Activated CD8-positive, alpha-beta T cell treated with anti-CD3 and anti-CD28 coated beads, Interleukin-2, amount 10 ng/mL, durations not matched to agents 7 days and 5 days (primary cell): ENCODE results near the gene CDHR2. TPM values are rescaled to one million over a fixed set of nuclear protein-coding genes. Genes with fewer than 3 reads are reported as not detected.
A peak's percentile ranks its signal among the peaks of the same experiment; 100 is the strongest.

Experiments
- ATAC-seq: fragments of 150-1000 bp; cut with Tn5 transposase; one replicate; pipeline ENCODE4 v1.10.0; 2021; ENCODE audit warnings: moderate library complexity
- CTCF ChIA-PET: fragments of 350-600 bp; sonication (Branson Sonifier 250); formaldehyde crosslinking; loops from one replicate; lab custom pipeline; 2021; ENCODE audit warnings: antibody characterized with exemption; lab: Charles Lee
- POLR2A ChIA-PET: fragments of 350-600 bp; sonication (Branson Sonifier 250); formaldehyde crosslinking; loops from one replicate; lab custom pipeline; 2021; ENCODE audit warnings: antibody characterized with exemption; lab: Charles Lee
- DNase-seq: peaks from one replicate; pipeline ENCODE4 v3.0.0-alpha.2; 2020
- H3K27ac Mint-ChIP-seq: one replicate; pipeline ENCODE4 v1.8.0; 2021; ENCODE audit warnings: mild to moderate bottlenecking, mixed read lengths
- H3K27me3 Mint-ChIP-seq: one replicate; pipeline ENCODE4 v1.8.0; 2021; ENCODE audit warnings: low read depth, mixed read lengths
- H3K36me3 Mint-ChIP-seq: one replicate; pipeline ENCODE4 v1.8.0; 2021; ENCODE audit warnings: low read depth, mixed read lengths
- H3K4me1 Mint-ChIP-seq: one replicate; pipeline ENCODE4 v1.8.0; 2021; ENCODE audit warnings: low read depth, mixed read lengths
- H3K4me3 Mint-ChIP-seq: one replicate; pipeline ENCODE4 v1.8.0; 2021; ENCODE audit warnings: mild to moderate bottlenecking, mixed read lengths
- H3K9me3 Mint-ChIP-seq: one replicate; pipeline ENCODE4 v1.8.0; 2022; ENCODE audit warnings: mixed read lengths; ENCODE audit not compliant: insufficient read depth
- total RNA-seq, 2 experiments: library from RNA; stranded (reverse); gene quantifications; one replicate each; pipeline ENCODE4 v1.2.3, GENCODE V29; 2021

CDHR2 gene
- total RNA-seq, 2 experiments from 2014 or later, result 2.1 to 2.2 TPM

DNA sequence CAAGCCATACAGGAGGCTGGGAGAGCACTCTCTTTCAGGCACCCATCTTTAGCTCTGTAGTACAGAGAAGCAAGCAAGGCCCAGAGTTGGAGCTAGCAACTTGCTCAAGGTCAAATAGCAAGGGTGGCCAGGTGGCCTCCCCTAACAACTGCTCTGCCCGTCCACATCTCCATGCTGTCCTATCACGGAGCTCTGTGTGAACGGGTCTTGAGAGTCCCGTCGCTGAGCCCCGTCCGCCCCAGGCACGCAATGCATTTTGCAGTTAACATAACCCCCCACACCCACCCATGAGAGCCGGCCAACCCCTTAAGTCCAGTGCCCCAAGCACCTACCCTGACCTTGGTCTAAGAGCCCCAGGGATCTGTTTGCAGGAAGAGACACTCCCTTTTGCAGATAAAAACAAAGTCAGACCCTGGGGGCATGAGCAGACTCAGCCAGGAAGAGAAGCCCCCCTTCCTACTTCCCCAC is 13.4 kb upstream of the CDHR2 start:
- Mint-ChIP-seq H3K4me3 (peak overlapping the region; percentile 95), H3K36me3 (peaks cover 44% of the 10 kb centered on the region), H3K27ac (peak overlapping the region; percentile 99), H3K9me3 (no peaks in the 10 kb centered on the region), H3K27me3 (no peaks in the 10 kb centered on the region), H3K4me1 (peaks cover 70% of the 10 kb centered on the region)
- ATAC-seq (no peak), DNase-seq (peak; percentile 47)
- POLR2A ChIA-PET, result interaction anchor here (0.7 to 3.7 kb wide), 11 partner anchors 8 to 1002 kb away, joined by 3 to 35 read pairs (median 5); partner anchors contain the start of genes CDHR2, FAF2 and KIAA1191
- CTCF ChIA-PET, result interaction anchor here (1.5 to 8.5 kb wide), 4 partner anchors 7 to 119 kb away, joined by 5 to 65 read pairs (median 22); partner anchors contain the start of genes CLTB and FAF2

DNA sequence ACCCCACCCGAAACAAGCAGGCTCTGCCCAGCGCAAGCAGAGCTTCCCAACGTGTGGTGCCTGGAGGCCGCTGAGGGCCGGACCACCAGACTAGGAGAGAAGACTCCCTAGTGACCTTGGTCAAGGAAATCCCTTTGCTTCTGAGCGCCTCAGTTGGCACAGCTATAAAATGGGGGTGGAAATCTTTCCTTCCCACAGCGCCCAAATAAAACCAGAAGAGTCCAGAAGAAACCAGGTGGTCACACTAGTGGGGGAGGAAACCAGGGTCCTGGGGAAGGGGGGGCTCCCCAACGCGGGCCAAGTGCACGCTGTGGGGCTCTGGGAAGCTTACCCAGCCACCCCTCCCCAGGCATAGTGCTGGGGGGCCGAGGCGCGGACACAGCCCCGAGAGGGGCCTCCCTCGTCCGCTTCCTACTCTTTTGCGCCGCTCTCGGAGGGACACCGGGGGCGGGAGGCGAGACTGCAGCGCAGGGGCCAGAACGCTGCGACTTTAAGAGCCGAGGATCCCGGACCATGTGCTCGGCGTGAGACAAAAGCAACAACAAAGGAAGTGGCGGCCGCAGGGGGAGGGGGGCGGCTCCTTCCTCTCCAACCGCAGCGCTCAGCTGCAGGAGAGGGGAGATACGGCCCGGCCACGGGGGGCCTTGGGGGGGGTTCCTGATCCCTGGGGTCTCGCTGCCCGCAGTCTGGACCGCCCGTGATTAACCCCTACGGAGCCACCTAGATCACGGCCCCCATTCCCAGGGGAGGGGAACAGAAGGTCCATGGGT is 12.8 kb upstream of the CDHR2 start:
- CTCF ChIA-PET, result interaction anchor here (2.1 to 8.5 kb wide), 2 partner anchors 88 to 120 kb away, joined by 6 to 65 read pairs; partner anchors contain the start of genes CLTB and FAF2
- Mint-ChIP-seq H3K27me3 (no peaks in the 10 kb centered on the region), H3K27ac (peak overlapping the region; percentile 99), H3K4me1 (peaks cover 73% of the 10 kb centered on the region), H3K9me3 (no peaks in the 10 kb centered on the region), H3K36me3 (peaks cover 39% of the 10 kb centered on the region), H3K4me3 (peak overlapping the region; percentile 95)
- POLR2A ChIA-PET, result interaction anchor here (0.6 to 3.7 kb wide), 16 partner anchors 7 to 1003 kb away, joined by 3 to 35 read pairs (median 4); partner anchors contain the start of genes CDHR2, FAF2 and KIAA1191
- DNase-seq (peak; percentile 92), ATAC-seq (peak; percentile 7)

DNA sequence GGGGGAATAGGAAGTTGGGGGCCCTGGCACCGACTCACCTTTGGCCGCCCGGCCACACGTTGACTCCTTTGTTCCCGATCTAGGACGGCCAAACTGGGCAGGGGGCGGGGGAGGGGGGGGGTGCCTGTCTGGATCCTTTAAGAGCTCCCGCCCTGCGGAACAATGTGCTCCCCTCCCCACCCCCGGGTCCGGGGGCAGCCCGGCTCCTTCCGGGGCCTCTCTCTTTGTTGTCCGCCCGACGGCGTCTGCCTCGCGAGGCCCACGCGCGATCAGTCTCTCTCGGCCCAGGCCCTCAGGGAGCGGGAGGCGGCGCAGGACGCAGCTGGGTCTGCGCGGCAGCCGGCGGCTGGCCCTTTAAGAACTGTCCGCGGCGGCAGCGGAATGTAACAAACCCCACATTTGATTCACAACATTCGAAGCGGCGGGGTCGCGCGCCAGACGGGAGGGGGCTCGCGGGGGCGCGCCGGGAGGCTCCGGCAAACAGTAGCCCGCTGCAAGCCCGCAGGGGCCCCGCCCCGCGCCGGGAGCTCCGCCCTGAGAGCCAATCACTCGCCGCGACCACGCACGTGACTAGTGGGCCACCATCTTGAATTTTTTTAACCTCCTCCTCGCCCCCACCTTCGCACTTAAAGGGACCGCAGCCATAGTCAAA is 12.1 kb upstream of the CDHR2 start, which contains the start of gene RNF44:
Gene RNF44 (minus strand): TSS at position 501 of the 652 bp plus-strand sequence. CDS start 4,930 bp downstream, outside the sequence.
- no peaks in the 10 kb centered on the region for H3K27me3 Mint-ChIP-seq
- H3K27ac Mint-ChIP-seq, result peak within 1 kb of the TSS; percentile 99
- peak within 1 kb of the TSS; percentile 95 for H3K4me3 Mint-ChIP-seq
- H3K9me3 Mint-ChIP-seq, result no peaks in the 10 kb centered on the region
- peaks cover 73% of the 10 kb centered on the region for H3K4me1 Mint-ChIP-seq
- ATAC-seq (peak; percentile 65), DNase-seq (peak; percentile 99)
- peaks cover 32% of the 10 kb centered on the region for H3K36me3 Mint-ChIP-seq
- ChIA-PET POLR2A (interaction anchor here (0.6 to 2.5 kb wide), 11 partner anchors 9 to 332 kb away, joined by 3 to 20 read pairs (median 4); partner anchors contain the start of genes FAF2, HIGD2A and NOP16), CTCF (interaction anchor here (0.6 to 8.5 kb wide), 7 partner anchors 37 to 918 kb away, joined by 3 to 65 read pairs (median 4); partner anchors contain the start of genes CLTB and FAF2)

DNA sequence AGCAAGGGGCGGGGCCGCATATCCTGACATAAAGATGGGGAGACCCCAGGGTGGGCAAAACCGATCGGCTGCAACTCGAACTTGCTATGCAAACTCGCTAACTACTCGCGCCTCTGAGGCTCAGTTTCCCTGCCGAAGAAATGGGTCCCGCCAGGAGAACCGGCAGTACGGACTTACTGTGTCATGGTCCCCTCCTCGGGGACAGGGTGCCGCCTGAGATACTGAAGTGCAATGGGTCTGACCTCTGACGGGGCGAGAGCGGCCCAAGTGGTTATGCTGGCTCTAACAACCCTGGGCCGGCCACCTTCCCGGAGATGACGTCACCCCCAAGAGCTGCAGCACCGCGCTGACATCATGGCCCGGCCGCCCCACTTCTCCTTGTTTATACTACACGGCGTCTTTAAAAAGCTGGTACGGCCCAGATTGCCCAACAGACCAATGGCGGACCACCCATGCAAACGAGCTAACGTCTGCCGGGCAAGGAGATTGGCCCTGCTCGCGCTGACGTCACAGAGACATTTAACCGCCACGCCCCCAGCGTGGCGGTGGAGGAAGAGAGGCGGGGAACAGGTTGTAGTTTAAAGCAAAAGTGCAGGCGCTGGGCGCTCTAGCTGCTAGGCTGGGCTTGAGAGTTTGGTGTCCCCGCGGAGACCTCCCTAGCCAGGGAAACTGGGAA is 11.4 kb upstream of the CDHR2 start:
- ChIA-PET CTCF (interaction anchor here (0.6 to 8.5 kb wide), 11 partner anchors 8 to 917 kb away, joined by 3 to 65 read pairs (median 3); partner anchors contain the start of genes CLTB and FAF2), POLR2A (interaction anchor here (0.6 to 2.5 kb wide), 11 partner anchors 8 to 150 kb away, joined by 3 to 20 read pairs (median 4); partner anchors contain the start of genes FAF2, HIGD2A and NOP16)
- DNase-seq, result peak; percentile 100
- Mint-ChIP-seq H3K36me3 (peaks cover 36% of the 10 kb centered on the region), H3K27ac (peak overlapping the region; percentile 99), H3K4me1 (peaks cover 76% of the 10 kb centered on the region), H3K4me3 (peak overlapping the region; percentile 95), H3K27me3 (no peaks in the 10 kb centered on the region), H3K9me3 (no peaks in the 10 kb centered on the region)
- ATAC-seq, result peak; percentile 77

DNA sequence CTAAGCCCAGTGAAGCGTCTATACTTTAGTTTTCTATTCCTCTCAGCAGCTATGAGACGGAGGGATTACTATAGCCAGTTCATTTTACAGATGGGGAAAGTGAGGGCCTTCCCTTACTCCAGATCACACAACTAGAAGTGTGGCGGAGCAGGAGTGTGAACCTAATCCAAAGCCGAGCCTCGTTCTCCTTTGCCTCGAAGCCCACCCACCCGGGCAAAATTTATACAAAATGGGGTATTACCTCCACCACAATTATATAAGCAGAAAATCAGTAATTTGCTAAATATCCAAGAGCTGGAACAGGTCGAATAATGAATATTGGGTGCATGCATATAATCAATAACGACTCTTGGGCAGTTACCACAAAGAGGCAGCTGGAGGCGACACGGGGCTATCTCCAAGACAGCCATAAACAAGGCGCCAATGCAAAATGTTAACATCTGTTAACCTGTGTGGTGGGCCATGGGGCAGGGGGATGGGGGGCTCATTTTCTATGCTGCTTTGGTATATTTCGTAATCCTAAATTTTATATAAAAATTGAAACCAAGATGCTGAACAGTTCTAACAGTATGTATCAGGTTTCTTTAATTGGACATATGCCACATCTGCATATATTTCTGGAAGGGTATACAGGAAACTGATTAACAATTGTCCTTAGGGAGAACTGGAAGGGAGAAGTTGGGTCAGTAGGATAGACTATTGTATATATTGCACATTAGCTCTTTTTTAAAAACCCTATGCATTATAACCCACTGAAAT is 10.7 kb upstream of the CDHR2 start:
- H3K4me3 Mint-ChIP-seq, result peak overlapping the region; percentile 95
- H3K36me3 Mint-ChIP-seq, result peaks cover 32% of the 10 kb centered on the region
- no peak for ATAC-seq
- peaks cover 70% of the 10 kb centered on the region for H3K4me1 Mint-ChIP-seq
- H3K9me3 Mint-ChIP-seq, result no peaks in the 10 kb centered on the region
- H3K27ac Mint-ChIP-seq, result peak overlapping the region; percentile 99
- ChIA-PET POLR2A (interaction anchor here (1.0 to 2.5 kb wide), 7 partner anchors 9 to 149 kb away, joined by 3 to 20 read pairs (median 7); partner anchors contain the start of gene FAF2), CTCF (interaction anchor here (0.7 to 8.5 kb wide), 10 partner anchors 8 to 176 kb away, joined by 3 to 65 read pairs (median 4); partner anchors contain the start of gene FAF2)
- H3K27me3 Mint-ChIP-seq, result no peaks in the 10 kb centered on the region
- DNase-seq, result no peak

DNA sequence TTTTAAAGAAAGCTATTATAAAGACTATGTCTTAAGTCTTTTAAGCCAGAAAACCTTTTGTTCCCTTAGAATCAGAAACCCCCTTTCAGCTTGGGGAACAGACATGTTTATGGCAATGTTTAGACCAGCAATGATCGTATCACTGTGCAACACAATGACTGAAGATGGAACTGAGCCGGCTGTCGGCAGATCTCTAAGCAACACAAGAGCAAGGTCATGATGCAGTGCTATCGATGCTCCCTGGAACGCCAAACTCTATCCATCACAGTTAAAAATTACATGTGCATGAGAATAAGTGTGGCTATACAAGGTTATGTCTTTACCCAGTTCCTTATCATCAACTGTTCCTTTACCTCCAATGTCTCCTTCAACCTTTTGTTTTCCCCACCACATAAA is 10.2 kb upstream of the CDHR2 start:
- no peak overlapping the region for H3K4me3 Mint-ChIP-seq
- H3K36me3 Mint-ChIP-seq, result peaks cover 30% of the 10 kb centered on the region
- no peaks in the 10 kb centered on the region for H3K9me3 Mint-ChIP-seq
- POLR2A ChIA-PET, result interaction anchor here (1.2 to 2.0 kb wide), 2 partner anchors 9 to 90 kb away, joined by 3 to 7 read pairs; no protein-coding TSS in a partner anchor
- H3K27me3 Mint-ChIP-seq, result no peaks in the 10 kb centered on the region
- H3K27ac Mint-ChIP-seq, result no peak overlapping the region
- H3K4me1 Mint-ChIP-seq, result peaks cover 67% of the 10 kb centered on the region
- DNase-seq, result no peak
- CTCF ChIA-PET, result interaction anchor here (1.4 to 2.1 kb wide), 4 partner anchors 9 to 177 kb away, joined by 4 to 10 read pairs (median 6); partner anchors contain the start of genes CLTB and FAF2
- ATAC-seq, result no peak

DNA sequence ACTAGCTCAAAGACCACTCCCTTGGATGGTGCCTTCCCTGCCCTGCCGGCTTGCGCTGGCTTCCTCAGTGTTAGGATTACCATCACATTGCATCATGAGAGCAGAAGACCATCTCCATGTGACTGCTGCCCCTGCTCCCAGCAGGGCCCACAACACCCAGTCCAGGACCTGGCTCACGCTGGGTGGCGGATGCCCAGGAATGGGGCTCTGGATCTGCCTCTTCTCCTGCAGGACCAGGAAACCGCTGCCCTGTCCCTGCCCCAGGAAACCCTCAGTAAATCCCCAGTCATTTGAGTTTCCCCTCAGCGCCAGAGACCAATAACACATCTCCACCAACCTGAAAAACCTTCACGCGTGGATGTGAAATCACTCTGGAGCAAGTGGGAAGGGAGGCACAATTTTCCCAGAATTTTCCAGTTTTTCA is 8.7 kb upstream of the CDHR2 start:
- peaks cover 23% of the 10 kb centered on the region for H3K36me3 Mint-ChIP-seq
- H3K9me3 Mint-ChIP-seq, result no peaks in the 10 kb centered on the region
- H3K27me3 Mint-ChIP-seq, result no peaks in the 10 kb centered on the region
- POLR2A ChIA-PET, result interaction anchor here (1.2 to 2.0 kb wide), 2 partner anchors 11 to 92 kb away, joined by 5 to 7 read pairs; partner anchors contain the start of gene FAF2
- ATAC-seq, result no peak
- DNase-seq, result no peak
- CTCF ChIA-PET, result interaction anchor here (1.9 to 4.7 kb wide), 2 partner anchors 93 to 124 kb away, joined by 7 to 26 read pairs; partner anchors contain the start of genes CLTB and FAF2
- H3K4me3 Mint-ChIP-seq, result peak overlapping the region; percentile 86
- peak overlapping the region; percentile 92 for H3K27ac Mint-ChIP-seq
- peaks cover 64% of the 10 kb centered on the region for H3K4me1 Mint-ChIP-seq

DNA sequence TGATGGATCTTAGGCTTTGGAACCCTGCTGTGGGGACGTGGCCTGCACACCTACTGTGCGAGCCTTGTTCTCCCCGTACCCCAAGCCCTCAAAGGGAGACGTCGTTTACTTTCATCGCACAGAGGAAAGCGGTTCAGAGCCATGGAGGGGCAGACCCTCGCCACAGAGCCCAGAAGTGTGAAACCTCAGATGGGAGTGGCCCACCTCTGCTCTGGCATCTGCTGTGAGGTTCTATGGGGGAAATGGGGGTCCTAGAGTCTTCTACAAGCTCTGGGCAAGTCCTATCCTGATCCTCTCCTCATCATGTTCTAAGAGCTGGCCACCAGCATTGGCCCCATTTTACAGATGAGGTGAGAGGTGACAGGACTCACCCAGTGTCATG is 8.2 kb upstream of the CDHR2 start:
- ChIA-PET POLR2A (interaction anchor here (0.6 to 2.0 kb wide), 3 partner anchors 11 to 93 kb away, joined by 3 to 7 read pairs (median 5); partner anchors contain the start of gene FAF2), CTCF (interaction anchor here (1.4 to 4.7 kb wide), 2 partner anchors 93 to 124 kb away, joined by 4 to 26 read pairs; partner anchors contain the start of genes CLTB and FAF2)
- Mint-ChIP-seq H3K36me3 (peaks cover 23% of the 10 kb centered on the region), H3K27ac (peak overlapping the region; percentile 92), H3K27me3 (no peaks in the 10 kb centered on the region), H3K9me3 (no peaks in the 10 kb centered on the region), H3K4me3 (peak overlapping the region; percentile 86), H3K4me1 (peaks cover 66% of the 10 kb centered on the region)
- DNase-seq (peak; percentile 52), ATAC-seq (no peak)

DNA sequence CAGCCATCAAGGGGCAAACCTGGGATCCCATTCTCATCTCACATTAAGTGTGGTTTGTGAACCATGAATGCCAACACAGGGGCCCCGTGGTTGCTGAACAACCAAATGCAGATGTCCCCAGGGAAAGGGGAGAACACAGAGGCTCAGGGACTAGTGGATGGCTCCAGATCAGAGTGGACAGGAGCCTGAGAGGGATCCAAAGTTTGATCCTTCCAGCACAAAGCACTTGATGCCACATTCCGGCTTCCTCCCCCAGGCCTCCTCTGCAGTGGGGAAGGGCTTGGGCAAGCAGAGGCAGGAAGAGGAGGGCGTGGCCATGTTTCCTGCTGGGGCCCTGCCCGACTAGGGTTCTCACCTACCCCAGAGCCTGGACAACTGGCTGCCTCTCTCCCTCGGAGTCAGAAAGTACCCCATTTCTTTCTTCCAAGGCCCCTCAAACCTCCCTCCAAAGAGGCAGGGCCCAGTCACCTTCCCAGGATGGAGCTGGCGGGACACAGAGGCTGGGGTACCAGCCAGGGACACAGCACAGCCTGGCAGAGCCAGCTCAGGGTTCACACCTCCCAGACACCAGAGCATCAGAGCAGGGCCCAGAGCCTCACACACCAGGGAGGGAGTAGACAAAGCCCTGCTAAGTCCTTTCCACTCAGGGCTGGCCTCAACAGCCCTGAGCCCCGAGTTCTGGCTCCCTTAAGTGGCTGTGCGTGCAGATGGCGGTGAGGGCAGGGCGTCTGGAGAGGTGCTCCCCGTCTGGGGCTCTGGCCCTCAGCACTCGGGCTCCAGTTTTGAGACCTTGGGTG is 7.6 kb upstream of the CDHR2 start:
- peaks cover 24% of the 10 kb centered on the region for H3K36me3 Mint-ChIP-seq
- peaks cover 68% of the 10 kb centered on the region for H3K4me1 Mint-ChIP-seq
- ChIA-PET POLR2A (interaction anchor here (0.6 to 3.2 kb wide), 6 partner anchors 11 to 1614 kb away, joined by 3 to 34 read pairs (median 5); partner anchors contain the start of gene FAF2), CTCF (interaction anchor here (1.4 to 4.7 kb wide), 3 partner anchors 94 to 125 kb away, joined by 4 to 26 read pairs (median 4); partner anchors contain the start of genes CLTB and FAF2)
- no peaks in the 10 kb centered on the region for H3K9me3 Mint-ChIP-seq
- H3K4me3 Mint-ChIP-seq, result peak overlapping the region; percentile 86
- no peaks in the 10 kb centered on the region for H3K27me3 Mint-ChIP-seq
- H3K27ac Mint-ChIP-seq, result peak overlapping the region; percentile 92
- peak; percentile 10 for ATAC-seq
- peak; percentile 84 for DNase-seq
